ENCODE results near the gene ADH5.

DNA sequence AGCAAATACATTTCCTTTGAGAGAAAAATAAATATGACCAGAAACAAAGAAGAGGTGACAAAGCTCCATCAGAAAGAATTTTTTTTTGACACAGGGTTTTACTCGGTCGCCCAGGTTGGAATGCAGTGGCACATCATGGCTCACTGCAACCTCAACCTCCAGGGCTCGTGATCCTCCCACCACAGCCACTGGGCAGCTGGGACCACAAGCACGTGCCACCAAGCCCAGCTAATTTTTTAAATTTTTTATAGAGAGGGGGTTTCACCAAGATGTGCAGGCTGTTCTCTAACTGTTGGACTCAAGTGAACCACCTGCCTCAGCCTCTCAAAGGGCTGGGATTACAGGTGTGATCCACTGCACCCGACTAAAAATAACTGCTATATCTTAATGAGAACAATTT lies 10.3 kb downstream of the ADH5 start:
- TF ChIP-seq CTCF (IDR thresholded peaks at IDR 0.05; ENCODE audit: low read length), result no peak
- TF ChIP-seq EZH2 (IDR thresholded peaks at IDR 0.05; ENCODE audit: borderline replicate concordance, low read length), result no peak

Data from OCI-LY1 (cell line).